ENCODE results near the gene PLEKHG5. TPM values are rescaled to one million over a fixed set of nuclear protein-coding genes. Genes with fewer than 3 reads are reported as not detected.
"Not testable (repeated sequence)": the region's sequence is repeated elsewhere in the genome, so short reads cannot be mapped to it uniquely, and the experiment has no call there.

PLEKHG5 gene
- total RNA-seq, 4 donors from 2014 or later, result 1.2 to 2.3 (median 1.6) TPM

- in situ Hi-C loops (cut with MboI; ENCODE audit: low sequenced_read_pairs in 4 of 4) (no loop called here), intact Hi-C loops (cut with DNase I; ENCODE audit: low total_unique reads) (no loop called here)
Observed at GRCh38 chr1:6448749-6449631, 42.5 kb downstream of the PLEKHG5 start.

GRCh38 chr1:6447818-6448748, 43.4 kb downstream of the PLEKHG5 start:
- no peak overlapping the region for H3K27ac ChIP-seq
- TF ChIP-seq POLR2A (IDR thresholded peaks at IDR 0.05), result no peak
- TF ChIP-seq CTCF (IDR thresholded peaks at IDR 0.05 in 4 of 5, conservative IDR thresholded peaks at IDR 0.05 in 1 of 5), result no peak
- H3K4me1 ChIP-seq, result peaks cover 0 to 5% of the 10 kb centered on the region in 2 donors
- H3K36me3 ChIP-seq, result no peaks in the 10 kb centered on the region
- intact Hi-C loops (cut with DNase I; ENCODE audit: low total_unique reads) (no loop called here), in situ Hi-C loops (cut with MboI; ENCODE audit: low sequenced_read_pairs in 4 of 4) (no loop called here)
- no peak overlapping the region for H3K4me3 ChIP-seq
- H3K27me3 ChIP-seq, result peaks cover 63 to 71% (median 64%) of the 10 kb centered on the region in 3 donors
- ATAC-seq (no peak), DNase-seq (no peak)
- H3K9me3 ChIP-seq, result no peaks in the 10 kb centered on the region

More at GRCh38 chr1:6448749-6449631, 42.5 kb downstream of the PLEKHG5 start:
- Histone ChIP-seq H3K27me3 (peaks cover 71 to 80% (median 73%) of the 10 kb centered on the region in 3 donors), H3K9me3 (no peaks in the 10 kb centered on the region), H3K4me1 (peaks cover 2 to 5% of the 10 kb centered on the region in 2 donors), H3K27ac (no peak overlapping the region), H3K4me3 (no peak overlapping the region), H3K36me3 (no peaks in the 10 kb centered on the region)
- DNase-seq (no peak), ATAC-seq (peak in 1 of 2 donors; percentile 25)
- TF ChIP-seq CTCF (IDR thresholded peaks at IDR 0.05 in 4 of 5, conservative IDR thresholded peaks at IDR 0.05 in 1 of 5), result no peak
- no peak for TF ChIP-seq POLR2A (IDR thresholded peaks at IDR 0.05)

DNA sequence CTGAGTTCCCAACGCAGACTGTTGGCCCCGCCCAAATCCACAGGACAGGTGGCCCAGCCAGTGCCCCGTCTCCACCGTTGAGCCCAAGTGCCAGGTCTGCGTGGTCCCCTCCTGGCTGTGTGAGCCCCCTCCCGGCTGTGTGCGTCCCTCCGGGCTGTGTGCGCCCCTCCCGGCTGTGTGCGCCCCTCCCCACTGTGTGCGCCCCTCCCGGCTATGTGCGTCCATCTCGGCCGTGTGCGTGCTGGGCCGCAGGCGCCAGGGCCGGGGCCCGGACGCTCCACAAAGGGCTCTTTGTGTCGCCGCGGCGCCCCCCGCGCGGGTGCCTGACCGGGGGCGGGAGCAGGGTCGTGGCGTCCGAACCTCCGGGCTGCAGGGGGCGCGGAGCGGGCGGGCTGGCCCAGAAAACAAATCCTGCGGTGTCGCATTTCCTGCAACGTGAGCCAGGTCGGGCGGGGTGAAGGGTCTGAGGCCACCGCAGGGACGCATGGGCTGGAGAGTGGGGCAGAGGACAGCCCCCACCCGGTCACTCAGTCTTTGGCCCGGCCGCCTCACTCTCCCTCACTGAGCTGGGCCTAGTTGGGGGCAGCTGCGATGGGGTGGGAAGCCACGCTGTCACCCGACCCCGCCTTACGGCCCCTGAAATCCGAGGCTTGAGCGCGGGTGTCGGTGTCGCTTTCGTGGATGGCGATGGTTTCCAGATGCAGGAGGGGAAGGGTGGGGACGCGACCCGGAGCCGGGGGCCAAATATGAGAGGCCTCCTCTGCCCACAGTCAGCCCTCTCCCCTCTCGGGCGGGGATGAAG, 44.2 kb downstream of the PLEKHG5 start:
- no peak for TF ChIP-seq POLR2A (IDR thresholded peaks at IDR 0.05)
- no peak for TF ChIP-seq CTCF (IDR thresholded peaks at IDR 0.05 in 4 of 5, conservative IDR thresholded peaks at IDR 0.05 in 1 of 5)
- H3K27ac ChIP-seq, result no peak overlapping the region
- ATAC-seq (no peak), DNase-seq (no peak)
- H3K4me1 ChIP-seq, result peaks cover 0 to 5% of the 10 kb centered on the region in 2 donors
- H3K4me3 ChIP-seq, result peak overlapping the region in 1 of 4 donors; percentile 17
- no peaks in the 10 kb centered on the region for H3K9me3 ChIP-seq
- in situ Hi-C loops (cut with MboI; ENCODE audit: low sequenced_read_pairs in 4 of 4), result no loop called here
- peaks cover 55 to 62% (median 55%) of the 10 kb centered on the region in 3 donors for H3K27me3 ChIP-seq
- intact Hi-C loops (cut with DNase I; ENCODE audit: low total_unique reads), result no loop called here
- no peaks in the 10 kb centered on the region for H3K36me3 ChIP-seq

- no peak for DNase-seq
- intact Hi-C loops (cut with DNase I; ENCODE audit: low total_unique reads), result no loop called here
Observed at GRCh38 chr1:6446665-6447015, 44.8 kb downstream of the PLEKHG5 start.

GRCh38 chr1:6445929-6446328, 45.5 kb downstream of the PLEKHG5 start:
- H3K9me3 ChIP-seq; ATAC-seq; in situ Hi-C loops (cut with MboI; ENCODE audit: low sequenced_read_pairs in 4 of 4); H3K4me3 ChIP-seq; intact Hi-C loops (cut with DNase I; ENCODE audit: low total_unique reads); H3K27ac ChIP-seq; DNase-seq; H3K36me3 ChIP-seq; H3K4me1 ChIP-seq: not testable (repeated sequence)
- H3K27me3 ChIP-seq, result peaks cover 50 to 57% (median 52%) of the 10 kb centered on the region in 3 donors

More at GRCh38 chr1:6446665-6447015, 44.8 kb downstream of the PLEKHG5 start:
- Histone ChIP-seq H3K4me1 (peaks cover 0 to 5% of the 10 kb centered on the region in 2 donors), H3K9me3 (no peaks in the 10 kb centered on the region), H3K36me3 (no peaks in the 10 kb centered on the region), H3K4me3 (no peak overlapping the region), H3K27ac (no peak overlapping the region), H3K27me3 (peaks cover 50 to 57% (median 52%) of the 10 kb centered on the region in 3 donors)
- ATAC-seq, result no peak
- TF ChIP-seq POLR2A (IDR thresholded peaks at IDR 0.05) (no peak), CTCF (IDR thresholded peaks at IDR 0.05 in 4 of 5, conservative IDR thresholded peaks at IDR 0.05 in 1 of 5) (no peak)
- in situ Hi-C loops (cut with MboI; ENCODE audit: low sequenced_read_pairs in 4 of 4), result no loop called here
